Astrocyte (in vitro differentiated cells and primary cell): ENCODE data around the gene CDH13.

Source experiments
- CTCF ChIP-seq: IDR thresholded peaks from 2 replicates; pipeline ENCODE4 v1.5.1; 2011; ENCODE audit warnings: low read depth, mild to moderate bottlenecking, inconsistent platforms, low read length, moderate library complexity; ENCODE audit not compliant: insufficient read depth
- EZH2 ChIP-seq: IDR thresholded peaks from 2 replicates; pipeline ENCODE4 v1.6.1; 2012; ENCODE audit warnings: mild to moderate bottlenecking, low read length, inconsistent platforms; ENCODE audit not compliant: insufficient read depth

DNA sequence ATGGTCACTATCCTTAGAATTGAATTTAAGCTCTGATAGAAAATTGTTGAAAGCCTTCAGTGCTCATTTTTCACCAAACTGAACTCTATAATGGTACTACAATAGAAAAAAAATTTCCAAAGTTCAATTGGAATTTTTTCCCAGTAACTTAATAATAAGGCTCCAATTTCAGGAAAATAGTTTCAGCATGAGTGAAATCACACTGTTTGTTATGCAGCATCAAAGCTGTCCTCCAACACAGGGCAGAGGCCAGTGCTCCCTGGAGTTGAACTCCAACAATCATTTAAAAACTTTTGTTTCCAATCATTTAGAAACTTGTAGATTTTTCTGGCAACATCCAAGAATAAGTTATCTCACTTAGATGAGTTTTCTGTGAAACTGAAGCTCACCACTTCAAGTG lies 1077.9 kb downstream of the CDH13 start:
- TF ChIP-seq CTCF = no peak
- no peak for TF ChIP-seq EZH2
